ENCODE data around the gene MAPRE3. TPM values are rescaled to one million over a fixed set of nuclear protein-coding genes. Genes with fewer than 3 reads are reported as not detected.

Gene MAPRE3
- total RNA-seq, 4 donors from 2014 or later, result 4.2 to 14.9 (median 5.9) TPM

DNA sequence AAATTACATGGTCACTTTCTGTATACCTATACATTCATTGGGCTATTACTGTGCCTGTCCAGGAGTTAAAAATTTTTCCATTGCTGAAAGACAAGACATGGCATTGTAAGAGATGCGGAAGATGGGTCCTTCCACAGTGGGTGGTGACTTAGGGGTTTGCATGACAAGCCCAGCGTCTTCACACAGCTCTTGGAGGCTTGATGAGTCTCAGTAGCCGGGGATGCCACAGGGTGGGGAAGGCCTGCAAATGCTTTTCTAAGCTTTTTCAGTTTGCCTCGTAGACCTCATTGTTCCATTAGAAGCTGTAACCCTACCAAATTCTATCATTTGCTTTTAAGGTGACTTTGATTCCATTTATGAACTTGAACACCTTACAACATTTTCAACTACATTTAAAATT, 18.1 kb upstream of the MAPRE3 start:
- Histone ChIP-seq H3K9me3 (no peaks in the 10 kb centered on the region), H3K36me3 (no peaks in the 10 kb centered on the region), H3K4me3 (no peak overlapping the region), H3K27me3 (no peaks in the 10 kb centered on the region), H3K4me1 (no peaks in the 10 kb centered on the region), H3K27ac (no peak overlapping the region)
- DNase-seq, result no peak
- TF ChIP-seq POLR2A (IDR thresholded peaks at IDR 0.05) (no peak), CTCF (IDR thresholded peaks at IDR 0.05) (no peak)

DNA sequence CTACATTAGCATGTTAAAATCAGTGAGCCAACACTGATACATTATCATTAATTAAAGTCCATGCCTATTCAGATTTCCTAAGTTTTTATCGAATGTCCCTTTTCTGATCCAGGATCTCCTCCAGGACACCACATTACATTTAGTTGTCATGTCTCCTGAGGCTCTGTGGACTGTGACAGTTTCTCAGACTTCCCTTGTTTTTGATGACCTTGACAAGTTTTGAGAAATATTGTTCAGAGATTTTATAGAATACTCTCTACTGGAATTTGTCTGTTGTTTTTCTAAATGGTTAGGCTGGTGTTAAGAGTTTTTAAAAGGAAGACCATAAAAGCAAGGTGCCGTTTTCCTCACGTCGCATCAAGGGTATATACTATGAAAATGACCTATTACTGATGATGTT, 16.3 kb upstream of the MAPRE3 start:
- Histone ChIP-seq H3K4me3 (no peak overlapping the region), H3K9me3 (no peaks in the 10 kb centered on the region), H3K27me3 (no peaks in the 10 kb centered on the region), H3K27ac (no peak overlapping the region), H3K36me3 (no peaks in the 10 kb centered on the region), H3K4me1 (no peaks in the 10 kb centered on the region)
- no peak for DNase-seq
- no peak for TF ChIP-seq CTCF (IDR thresholded peaks at IDR 0.05)
- TF ChIP-seq POLR2A (IDR thresholded peaks at IDR 0.05), result no peak

DNA sequence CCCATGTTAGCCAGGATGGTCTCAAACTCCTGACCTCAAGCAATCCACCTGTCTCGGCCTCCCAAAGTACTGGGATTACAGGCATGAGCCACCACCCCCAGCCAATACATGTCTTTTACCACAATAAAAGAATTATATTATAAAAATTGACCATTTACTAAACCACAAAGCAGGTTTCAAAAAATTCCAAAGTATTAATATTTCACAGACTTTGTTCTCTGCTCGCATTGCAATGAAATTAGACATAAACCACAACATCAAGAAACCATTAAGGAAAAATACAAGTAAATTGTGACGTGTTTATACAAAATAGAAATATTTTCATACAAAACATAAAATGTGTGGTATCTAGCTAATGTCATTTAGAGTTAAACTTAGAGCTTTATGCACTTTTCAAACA, 13.4 kb upstream of the MAPRE3 start:
- peaks cover 0 to 3% (median 0%) of the 10 kb centered on the region in 4 donors for H3K4me1 ChIP-seq
- H3K27ac ChIP-seq, result no peak overlapping the region
- TF ChIP-seq POLR2A (IDR thresholded peaks at IDR 0.05), result no peak
- no peak for TF ChIP-seq CTCF (IDR thresholded peaks at IDR 0.05)
- no peak overlapping the region for H3K4me3 ChIP-seq
- no peaks in the 10 kb centered on the region for H3K27me3 ChIP-seq
- no peak for DNase-seq
- no peaks in the 10 kb centered on the region for H3K36me3 ChIP-seq
- no peaks in the 10 kb centered on the region for H3K9me3 ChIP-seq

- H3K4me1 ChIP-seq, result peaks cover 0 to 3% (median 0%) of the 10 kb centered on the region in 4 donors
- H3K27me3 ChIP-seq, result no peaks in the 10 kb centered on the region
- H3K4me3 ChIP-seq, result no peak overlapping the region
- no peaks in the 10 kb centered on the region for H3K9me3 ChIP-seq
- H3K27ac ChIP-seq, result no peak overlapping the region
- no peak for DNase-seq
- TF ChIP-seq POLR2A (IDR thresholded peaks at IDR 0.05), result no peak
- no peak for TF ChIP-seq CTCF (IDR thresholded peaks at IDR 0.05)
- no peaks in the 10 kb centered on the region for H3K36me3 ChIP-seq
Observed at GRCh38 chr2:26957534-26957933, 12.9 kb upstream of the MAPRE3 start.

GRCh38 chr2:26959331-26959730, 11.1 kb upstream of the MAPRE3 start:
- H3K27ac ChIP-seq, result no peak overlapping the region
- no peaks in the 10 kb centered on the region for H3K36me3 ChIP-seq
- TF ChIP-seq CTCF (IDR thresholded peaks at IDR 0.05) (no peak), POLR2A (IDR thresholded peaks at IDR 0.05) (no peak)
- H3K4me1 ChIP-seq, result peaks cover 0 to 3% (median 0%) of the 10 kb centered on the region in 4 donors
- no peaks in the 10 kb centered on the region for H3K27me3 ChIP-seq
- H3K4me3 ChIP-seq, result no peak overlapping the region
- DNase-seq, result no peak
- no peaks in the 10 kb centered on the region for H3K9me3 ChIP-seq

All from Peyer's patch (tissue), 4 donors.